ENCODE data around the gene SDK1. TPM values are rescaled to one million over a fixed set of nuclear protein-coding genes. Genes with fewer than 3 reads are reported as not detected.
"Not testable (repeated sequence)": the region's sequence is repeated elsewhere in the genome, so short reads cannot be mapped to it uniquely, and the experiment has no call there.

The SDK1 gene
- total RNA-seq, 1 experiment from 2014 or later: 6.0 TPM

DNA sequence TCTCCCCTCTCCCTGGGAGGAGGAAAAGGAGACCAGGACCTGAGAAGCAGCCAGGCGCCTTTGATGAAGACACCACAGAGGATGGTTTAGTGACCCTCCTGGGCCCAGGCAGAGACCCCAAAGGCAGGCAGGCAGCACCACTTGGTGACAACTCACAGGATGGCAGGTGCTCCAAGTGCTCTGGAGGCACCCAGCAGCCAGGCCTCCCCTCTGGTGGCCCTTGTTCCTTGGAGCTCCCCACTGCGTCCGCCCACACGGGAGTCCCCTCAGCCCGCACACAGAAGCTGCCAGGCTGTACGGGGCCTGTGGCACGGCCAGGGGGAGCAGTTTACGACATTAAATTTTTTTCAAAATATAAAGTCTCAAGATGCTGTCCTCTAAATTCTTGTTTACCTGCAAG, 773.9 kb downstream of the SDK1 start:
- Histone ChIP-seq H3K27ac (no peak overlapping the region), H3K27me3 (no peaks in the 10 kb centered on the region), H3K4me1 (no peaks in the 10 kb centered on the region), H3K9me3 (replicated peaks) (no peaks in the 10 kb centered on the region), H3K4me3 (no peak overlapping the region), H3K36me3 (no peaks in the 10 kb centered on the region)
- peak in 1 of 2 experiments; percentile 23 for DNase-seq

DNA sequence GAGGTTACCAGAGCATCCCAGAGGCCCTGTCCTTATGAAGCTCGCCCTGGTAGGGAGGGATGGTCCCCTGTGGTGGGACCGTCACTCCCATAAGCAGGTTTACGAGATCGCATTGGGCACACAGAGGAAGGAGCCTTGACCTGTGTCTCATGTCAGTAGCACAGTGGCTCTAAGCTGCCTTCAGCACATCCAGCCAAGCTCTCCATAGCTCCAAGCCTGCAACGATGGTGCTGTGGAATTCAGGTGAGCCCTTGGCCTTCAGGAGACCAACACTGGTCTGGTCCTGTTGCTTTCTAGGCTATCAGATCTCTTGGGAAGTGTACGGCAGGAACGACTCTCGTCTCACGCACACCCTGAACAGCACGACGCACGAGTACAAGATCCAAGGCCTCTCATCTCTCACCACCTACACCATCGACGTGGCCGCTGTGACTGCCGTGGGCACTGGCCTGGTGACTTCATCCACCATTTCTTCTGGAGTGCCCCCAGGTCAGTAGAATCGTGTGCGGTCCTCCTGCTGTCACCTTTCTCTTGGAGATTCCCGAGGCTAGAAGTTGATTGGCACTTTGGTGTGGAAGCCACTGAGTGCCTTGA, 775.7 kb downstream of the SDK1 start:
- Histone ChIP-seq H3K27ac (no peak overlapping the region), H3K4me3 (no peak overlapping the region), H3K36me3 (no peaks in the 10 kb centered on the region), H3K27me3 (no peaks in the 10 kb centered on the region), H3K9me3 (replicated peaks) (no peaks in the 10 kb centered on the region), H3K4me1 (no peaks in the 10 kb centered on the region)
- DNase-seq: no peak

DNA sequence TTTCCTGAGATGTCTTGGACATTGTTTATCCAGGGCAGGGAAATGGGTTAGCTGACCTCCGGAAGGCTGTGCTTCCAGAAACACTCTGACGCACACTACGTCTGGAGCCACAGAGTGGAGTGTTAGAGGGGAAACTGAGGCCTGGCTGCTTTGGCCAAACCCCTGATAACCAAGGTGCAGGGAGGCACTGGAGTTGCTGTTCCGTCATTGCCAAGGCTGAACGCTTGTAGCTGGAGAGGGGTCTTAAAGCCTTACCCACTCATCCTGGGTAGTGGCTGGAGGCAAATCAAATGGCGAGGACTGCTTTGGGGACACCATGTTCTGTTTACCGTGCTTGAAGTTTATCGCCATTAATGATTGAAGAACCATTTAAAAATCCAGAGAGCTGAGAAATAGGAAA, 776.9 kb downstream of the SDK1 start:
- Histone ChIP-seq H3K27ac (no peak overlapping the region), H3K36me3 (no peaks in the 10 kb centered on the region), H3K4me3 (no peak overlapping the region), H3K27me3 (no peaks in the 10 kb centered on the region), H3K9me3 (replicated peaks) (no peaks in the 10 kb centered on the region), H3K4me1 (no peaks in the 10 kb centered on the region)
- DNase-seq: no peak

- no peaks in the 10 kb centered on the region for H3K9me3 ChIP-seq (replicated peaks)
- H3K27ac ChIP-seq: no peak overlapping the region
- no peaks in the 10 kb centered on the region for H3K36me3 ChIP-seq
- H3K4me1 ChIP-seq: no peaks in the 10 kb centered on the region
- no peaks in the 10 kb centered on the region for H3K27me3 ChIP-seq
- no peak for DNase-seq
- no peak overlapping the region for H3K4me3 ChIP-seq
Observed at GRCh38 chr7:4078580-4078979, 777.5 kb downstream of the SDK1 start.

DNA sequence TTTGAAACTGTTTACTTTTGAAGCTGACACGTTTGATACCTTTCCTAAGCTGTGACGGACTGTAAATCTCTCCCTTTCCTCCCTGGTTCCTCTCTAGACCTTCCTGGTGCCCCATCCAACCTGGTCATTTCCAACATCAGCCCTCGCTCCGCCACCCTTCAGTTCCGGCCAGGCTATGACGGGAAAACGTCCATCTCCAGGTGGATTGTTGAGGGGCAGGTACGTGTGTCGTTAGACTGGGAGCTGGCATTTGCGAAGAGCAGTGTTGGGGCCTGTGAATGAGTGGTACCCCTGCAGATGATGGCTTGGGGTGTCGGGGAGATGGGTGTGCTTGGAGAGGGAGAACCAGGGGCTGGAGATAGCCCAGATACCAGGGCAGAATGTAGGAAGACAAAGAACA, 778.3 kb downstream of the SDK1 start:
- H3K36me3 ChIP-seq: no peaks in the 10 kb centered on the region
- H3K9me3 ChIP-seq (replicated peaks): no peaks in the 10 kb centered on the region
- H3K4me3 ChIP-seq: no peak overlapping the region
- H3K4me1 ChIP-seq: no peaks in the 10 kb centered on the region
- H3K27me3 ChIP-seq: no peaks in the 10 kb centered on the region
- H3K27ac ChIP-seq: no peak overlapping the region
- no peak for DNase-seq

GRCh38 chr7:4079956-4080355, 778.9 kb downstream of the SDK1 start:
- H3K27ac ChIP-seq: no peak overlapping the region
- no peaks in the 10 kb centered on the region for H3K9me3 ChIP-seq (replicated peaks)
- no peak overlapping the region for H3K4me3 ChIP-seq
- no peaks in the 10 kb centered on the region for H3K36me3 ChIP-seq
- H3K27me3 ChIP-seq: no peaks in the 10 kb centered on the region
- DNase-seq: no peak
- no peaks in the 10 kb centered on the region for H3K4me1 ChIP-seq

- Histone ChIP-seq H3K4me1 (no peaks in the 10 kb centered on the region), H3K36me3 (no peaks in the 10 kb centered on the region), H3K27me3 (no peaks in the 10 kb centered on the region), H3K4me3 (no peak overlapping the region), H3K27ac (no peak overlapping the region), H3K9me3 (replicated peaks) (no peaks in the 10 kb centered on the region)
- no peak for DNase-seq
Observed at GRCh38 chr7:4080954-4081353, 779.9 kb downstream of the SDK1 start.

- Histone ChIP-seq H3K36me3 (no peaks in the 10 kb centered on the region), H3K9me3 (replicated peaks) (no peaks in the 10 kb centered on the region), H3K4me1 (no peaks in the 10 kb centered on the region), H3K4me3 (no peak overlapping the region), H3K27me3 (no peaks in the 10 kb centered on the region), H3K27ac (no peak overlapping the region)
- DNase-seq: no peak
Observed at GRCh38 chr7:4083513-4083912, 782.5 kb downstream of the SDK1 start.

DNA sequence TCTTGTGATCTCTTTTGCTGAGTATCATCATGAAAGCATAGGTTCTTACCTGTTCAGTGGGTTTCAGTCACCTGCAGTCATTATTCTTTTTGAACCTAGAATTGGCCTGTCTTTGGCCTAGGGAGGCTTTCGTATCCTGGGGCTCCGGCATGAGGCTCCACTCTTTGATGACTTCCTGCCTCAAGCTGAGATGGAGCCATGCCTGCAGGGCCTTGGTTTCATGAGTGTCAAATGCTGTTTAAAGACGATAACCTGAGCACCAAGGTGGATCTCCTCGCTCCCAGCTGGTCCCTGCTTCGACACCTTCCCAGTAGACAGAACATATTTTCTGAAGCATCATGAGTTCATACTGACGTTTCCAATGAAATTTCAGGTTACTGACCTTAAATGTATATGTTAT, 783.2 kb downstream of the SDK1 start:
- Histone ChIP-seq H3K4me3 (no peak overlapping the region), H3K36me3 (no peaks in the 10 kb centered on the region), H3K9me3 (replicated peaks) (no peaks in the 10 kb centered on the region), H3K27ac (no peak overlapping the region), H3K27me3 (no peaks in the 10 kb centered on the region), H3K4me1 (no peaks in the 10 kb centered on the region)
- no peak for DNase-seq

DNA sequence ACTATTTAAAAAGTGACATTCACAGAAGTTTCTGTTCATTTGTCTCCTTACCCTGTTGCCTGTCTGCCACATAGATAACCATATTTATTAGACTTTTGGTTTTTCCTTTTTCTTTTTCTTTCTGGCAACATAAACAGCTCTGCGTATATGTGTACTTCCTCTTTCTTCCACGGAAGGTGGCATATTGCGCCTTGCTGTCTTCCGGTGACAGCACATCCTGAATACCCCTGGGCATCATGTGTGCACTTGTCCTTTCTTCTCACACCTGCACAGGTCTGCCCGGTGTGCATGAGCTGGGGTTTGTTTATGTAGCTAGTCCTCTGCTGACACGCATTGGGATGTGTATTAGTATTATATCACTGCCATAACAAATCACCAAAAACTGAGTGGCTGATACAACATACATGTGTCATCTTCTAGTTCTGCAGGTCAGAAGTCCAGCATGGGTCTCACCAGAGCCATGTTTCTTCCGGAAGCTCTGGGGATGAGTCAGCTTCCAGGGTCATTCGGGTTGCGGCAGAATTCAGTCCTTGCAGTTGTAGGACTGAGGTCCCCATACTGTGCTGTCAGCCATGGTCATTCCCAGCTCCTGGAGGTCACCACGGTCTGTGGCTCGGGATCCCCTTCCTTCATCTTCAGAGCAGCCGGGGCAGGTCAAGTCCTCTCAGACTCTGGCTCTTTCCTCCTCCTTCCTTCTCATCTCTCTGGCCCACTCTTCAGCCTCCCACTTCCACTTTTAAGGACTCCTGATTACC, 785.1 kb downstream of the SDK1 start:
- Histone ChIP-seq H3K4me1 (no peaks in the 10 kb centered on the region), H3K27me3 (no peaks in the 10 kb centered on the region), H3K4me3 (no peak overlapping the region), H3K36me3 (no peaks in the 10 kb centered on the region), H3K9me3 (replicated peaks) (no peaks in the 10 kb centered on the region), H3K27ac (no peak overlapping the region)
- no peak for DNase-seq

- Histone ChIP-seq H3K27me3 (no peaks in the 10 kb centered on the region), H3K9me3 (replicated peaks) (no peaks in the 10 kb centered on the region), H3K4me1 (no peaks in the 10 kb centered on the region), H3K4me3 (no peak overlapping the region), H3K27ac (no peak overlapping the region), H3K36me3 (no peaks in the 10 kb centered on the region)
- no peak for DNase-seq
Observed at GRCh38 chr7:4086723-4087122, 785.7 kb downstream of the SDK1 start.

DNA sequence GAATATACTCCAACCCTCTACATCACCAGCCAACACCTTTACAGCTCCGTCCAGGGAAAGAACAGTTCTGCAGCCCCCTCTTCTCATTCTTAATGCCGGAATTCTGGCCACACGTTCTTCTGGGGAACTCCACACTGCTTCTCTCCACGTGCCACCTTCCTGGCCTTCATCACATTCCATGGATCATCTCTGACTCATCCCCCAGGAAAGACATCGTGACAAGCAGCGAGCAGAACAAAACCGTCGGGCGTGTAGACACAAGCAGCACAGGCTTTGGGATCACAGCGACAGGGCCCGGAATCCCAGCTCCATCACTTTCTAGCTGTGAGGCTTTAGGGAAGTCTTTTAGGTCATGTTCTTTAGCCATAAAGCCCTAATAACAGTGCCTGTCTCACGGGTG, 790.7 kb downstream of the SDK1 start:
- Histone ChIP-seq H3K27me3 (no peaks in the 10 kb centered on the region), H3K27ac (no peak overlapping the region), H3K9me3 (replicated peaks) (no peaks in the 10 kb centered on the region), H3K4me1 (no peaks in the 10 kb centered on the region), H3K4me3 (no peak overlapping the region), H3K36me3 (no peaks in the 10 kb centered on the region)
- DNase-seq: no peak

DNA sequence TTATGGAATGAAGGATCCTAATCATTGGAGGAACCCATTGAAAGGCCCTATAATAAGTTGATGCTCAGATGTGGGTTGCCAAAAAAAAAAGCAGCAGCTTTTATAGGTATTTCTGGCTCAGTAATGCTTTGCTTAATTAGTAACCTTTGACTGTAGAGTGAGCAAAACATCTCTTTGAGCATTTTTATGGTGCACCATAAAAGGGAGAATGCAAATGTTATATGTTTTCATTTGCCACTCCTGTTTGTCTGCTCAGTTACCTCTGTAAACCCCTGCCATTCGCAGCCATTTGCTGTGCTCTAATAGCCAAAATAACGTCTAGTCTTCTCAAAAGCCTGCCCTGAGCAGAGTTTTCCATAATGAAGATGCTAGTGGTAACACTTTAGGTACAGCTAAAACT, 792.0 kb downstream of the SDK1 start:
- no peak overlapping the region for H3K4me3 ChIP-seq
- H3K27ac ChIP-seq: no peak overlapping the region
- no peaks in the 10 kb centered on the region for H3K27me3 ChIP-seq
- H3K4me1 ChIP-seq: no peaks in the 10 kb centered on the region
- H3K36me3 ChIP-seq: no peaks in the 10 kb centered on the region
- no peak for DNase-seq
- no peaks in the 10 kb centered on the region for H3K9me3 ChIP-seq (replicated peaks)

GRCh38 chr7:4093483-4093882, 792.4 kb downstream of the SDK1 start:
- no peaks in the 10 kb centered on the region for H3K9me3 ChIP-seq (replicated peaks)
- H3K27ac ChIP-seq: no peak overlapping the region
- H3K4me3 ChIP-seq: no peak overlapping the region
- H3K27me3 ChIP-seq: no peaks in the 10 kb centered on the region
- H3K4me1 ChIP-seq: no peaks in the 10 kb centered on the region
- DNase-seq: no peak
- no peaks in the 10 kb centered on the region for H3K36me3 ChIP-seq

GRCh38 chr7:4094158-4094557, 793.1 kb downstream of the SDK1 start:
- H3K4me3 ChIP-seq; H3K36me3 ChIP-seq; H3K27me3 ChIP-seq; H3K4me1 ChIP-seq; H3K27ac ChIP-seq; DNase-seq; H3K9me3 ChIP-seq (replicated peaks): not testable (repeated sequence)

- Histone ChIP-seq H3K9me3 (replicated peaks) (no peaks in the 10 kb centered on the region), H3K27ac (no peak overlapping the region), H3K27me3 (no peaks in the 10 kb centered on the region), H3K36me3 (no peaks in the 10 kb centered on the region), H3K4me1 (no peaks in the 10 kb centered on the region), H3K4me3 (no peak overlapping the region)
- no peak for DNase-seq
Observed at GRCh38 chr7:4097001-4097609, 796.1 kb downstream of the SDK1 start.

All from SJCRH30 (cell line).